WTC11 (cell line): Measurements from ENCODE around the gene RAB8B. TPM values are rescaled to one million over a fixed set of nuclear protein-coding genes. Genes with fewer than 3 reads are reported as not detected.
A peak's percentile ranks its signal among the peaks of the same experiment; 100 is the strongest.

Source experiments
- ATAC-seq: fragments of 200-7000 bp; cut with Tn5 transposase; 2 replicates; pipeline ENCODE4 v1.10.0; 2021; ENCODE audit warnings: mild to moderate bottlenecking, moderate library complexity
- CTCF ChIA-PET: fragments of 300-600 bp; sonication (Branson Sonifier 250); formaldehyde crosslinking; loops from one replicate; lab custom pipeline; 2021; ENCODE audit warnings: antibody characterized with exemption; lab: Charles Lee
- POLR2A ChIA-PET: fragments of 350-600 bp; sonication (Branson Sonifier 250); formaldehyde crosslinking; loops from one replicate; lab custom pipeline; 2021; ENCODE audit warnings: antibody characterized with exemption; lab: Charles Lee
- DNase-seq: peaks from one replicate; pipeline ENCODE4 v3.0.0; 2021; ENCODE audit warnings: low spot score
- H3K27ac Mint-ChIP-seq: 2 replicates; pipeline ENCODE4 v1.8.0; 2021; ENCODE audit warnings: mixed read lengths
- H3K27me3 Mint-ChIP-seq: 2 replicates; pipeline ENCODE4 v1.8.0; 2021; ENCODE audit warnings: low read depth, mild to moderate bottlenecking, moderate library complexity, mixed read lengths
- H3K36me3 Mint-ChIP-seq: 2 replicates; pipeline ENCODE4 v1.8.0; 2021; ENCODE audit warnings: mixed read lengths
- H3K4me1 Mint-ChIP-seq: 2 replicates; pipeline ENCODE4 v1.8.0; 2022; ENCODE audit warnings: mixed read lengths
- H3K4me3 Mint-ChIP-seq: 2 replicates; pipeline ENCODE4 v1.8.0; 2021; ENCODE audit warnings: mild to moderate bottlenecking, moderate library complexity, mixed read lengths
- H3K9me3 Mint-ChIP-seq: 2 replicates; pipeline ENCODE4 v1.8.0; 2021; ENCODE audit warnings: mixed read lengths
- CREM ChIP-seq: sonication (generic); formaldehyde crosslinking; IDR thresholded peaks from 2 replicates; pipeline ENCODE4 v1.8.1; 2022; ENCODE audit warnings: mild to moderate bottlenecking, missing genetic modification reagents, moderate library complexity
- E2F4 ChIP-seq: sonication (generic); formaldehyde crosslinking; IDR thresholded peaks from 2 replicates; pipeline ENCODE4 v1.8.1; 2022; ENCODE audit warnings: low read depth, mild to moderate bottlenecking, moderate library complexity, missing genetic modification reagents, borderline replicate concordance
- ESRRA ChIP-seq: sonication (generic); formaldehyde crosslinking; IDR thresholded peaks from 2 replicates; pipeline ENCODE4 v1.8.1; 2022; ENCODE audit warnings: mild to moderate bottlenecking, missing genetic modification reagents, borderline replicate concordance
- FOXK1 ChIP-seq: sonication (generic); formaldehyde crosslinking; IDR thresholded peaks from 2 replicates; pipeline ENCODE4 v1.8.0; 2022; ENCODE audit warnings: mild to moderate bottlenecking, moderate library complexity, missing genetic modification reagents
- GRHL2 ChIP-seq: fragments of 250-450 bp; sonication (Bioruptor Pico); IDR thresholded peaks from 2 replicates; pipeline ENCODE4 v1.8.0; 2022; ENCODE audit warnings: mild to moderate bottlenecking, moderate library complexity; ENCODE audit not compliant: insufficient replicate concordance, severe bottlenecking
- HMGA2 ChIP-seq: fragments of 250-450 bp; sonication (Bioruptor Pico); IDR thresholded peaks from 2 replicates; pipeline ENCODE4 v1.4.0; 2021; ENCODE audit warnings: mild to moderate bottlenecking, moderate library complexity
- HMGXB4 ChIP-seq: sonication (generic); formaldehyde crosslinking; IDR thresholded peaks from 2 replicates; pipeline ENCODE4 v1.8.1; 2023; ENCODE audit warnings: mild to moderate bottlenecking, moderate library complexity, missing genetic modification reagents
- IRF1 ChIP-seq: sonication (generic); formaldehyde crosslinking; IDR thresholded peaks from 2 replicates; pipeline ENCODE4 v1.8.0; 2023; ENCODE audit warnings: missing genetic modification reagents
- IRF2 ChIP-seq: sonication (generic); formaldehyde crosslinking; IDR thresholded peaks from 2 replicates; pipeline ENCODE4 v1.8.0; 2022; ENCODE audit warnings: low read depth, missing genetic modification reagents, borderline replicate concordance
- JAZF1 ChIP-seq: fragments of 250-450 bp; sonication (Bioruptor Pico); IDR thresholded peaks from 2 replicates; pipeline ENCODE4 v1.9.0; 2021; ENCODE audit warnings: moderate library complexity, mild to moderate bottlenecking, inconsistent platforms
- MAX ChIP-seq: sonication (generic); formaldehyde crosslinking; IDR thresholded peaks from 2 replicates; pipeline ENCODE4 v1.8.0; 2022; ENCODE audit warnings: mild to moderate bottlenecking, missing genetic modification reagents
- NFATC4 ChIP-seq: fragments of 250-450 bp; sonication (Bioruptor Pico); IDR thresholded peaks from 2 replicates; pipeline ENCODE4 v1.9.0; 2021; ENCODE audit warnings: mild to moderate bottlenecking
- NR3C1 ChIP-seq: sonication (generic); formaldehyde crosslinking; conservative IDR thresholded peaks from 2 replicates; pipeline ENCODE4 v1.8.1; 2023; ENCODE audit warnings: low read depth, mild to moderate bottlenecking, missing genetic modification reagents
- PRDM15 ChIP-seq: sonication (generic); formaldehyde crosslinking; IDR thresholded peaks from 2 replicates; pipeline ENCODE4 v1.8.0; 2022; ENCODE audit warnings: missing genetic modification reagents
- SMAD3 ChIP-seq: sonication (generic); formaldehyde crosslinking; IDR thresholded peaks from 2 replicates; pipeline ENCODE4 v1.8.0; 2022; ENCODE audit warnings: missing genetic modification reagents, mild to moderate bottlenecking, borderline replicate concordance
- SMAD4 ChIP-seq: sonication (generic); formaldehyde crosslinking; IDR thresholded peaks from 2 replicates; pipeline ENCODE4 v1.8.0; 2022; ENCODE audit warnings: mild to moderate bottlenecking, missing genetic modification reagents
- TEAD4 ChIP-seq: sonication (generic); formaldehyde crosslinking; IDR thresholded peaks from 2 replicates; pipeline ENCODE4 v1.8.0; 2022; ENCODE audit warnings: mild to moderate bottlenecking, missing genetic modification reagents
- TP53 ChIP-seq: sonication (generic); formaldehyde crosslinking; IDR thresholded peaks from 2 replicates; pipeline ENCODE4 v1.8.1; 2023; ENCODE audit warnings: mild to moderate bottlenecking, missing genetic modification reagents
- ZNF121 ChIP-seq: sonication (generic); formaldehyde crosslinking; IDR thresholded peaks from 2 replicates; pipeline ENCODE4 v1.8.0; 2023; ENCODE audit warnings: missing genetic modification reagents
- ZNF138 ChIP-seq: sonication (generic); formaldehyde crosslinking; conservative IDR thresholded peaks from 2 replicates; pipeline ENCODE4 v1.8.1; 2022; ENCODE audit warnings: mild to moderate bottlenecking, moderate library complexity, missing genetic modification reagents
- ZNF219 ChIP-seq: sonication (generic); formaldehyde crosslinking; IDR thresholded peaks from 2 replicates; pipeline ENCODE4 v1.8.0; 2023; ENCODE audit warnings: missing genetic modification reagents, mild to moderate bottlenecking, borderline replicate concordance
- ZNF396 ChIP-seq: fragments of 250-450 bp; sonication (Bioruptor Pico); IDR thresholded peaks from 2 replicates; pipeline ENCODE4 v1.8.0; 2021; ENCODE audit warnings: mild to moderate bottlenecking, moderate library complexity, borderline replicate concordance
- ZNF425 ChIP-seq: fragments of 250-450 bp; sonication (Bioruptor Pico); conservative IDR thresholded peaks from 2 replicates; pipeline ENCODE4 v1.9.0; 2021; ENCODE audit warnings: mild to moderate bottlenecking
- total RNA-seq: library from RNA; stranded (reverse); gene quantifications from 3 replicates; pipeline ENCODE4 v1.2.3, GENCODE V29; 2021

Gene RAB8B
- total RNA-seq, 1 experiment from 2014 or later: 32.5 TPM

- Mint-ChIP-seq H3K4me3 (no peak overlapping the region), H3K27me3 (no peaks in the 10 kb centered on the region), H3K9me3 (peaks cover 6% of the 10 kb centered on the region; the same call in 1 of the 2 replicates), H3K36me3 (peaks cover 18% of the 10 kb centered on the region), H3K27ac (peak overlapping the region; percentile 84), H3K4me1 (peaks cover 28% of the 10 kb centered on the region)
- TF ChIP-seq PRDM15 (CRISPR knock-in tag) (no peak), GRHL2 (CRISPR knock-in tag) (no peak), NFATC4 (no peak), ZNF396 (CRISPR knock-in tag) (no peak), ZNF121 (CRISPR knock-in tag) (no peak), ZNF219 (CRISPR knock-in tag) (no peak), NR3C1 (no peak), E2F4 (no peak), MAX (CRISPR knock-in tag) (no peak), IRF2 (no peak), ZNF138 (CRISPR knock-in tag) (no peak), SMAD3 (CRISPR knock-in tag) (no peak), FOXK1 (CRISPR knock-in tag) (no peak), TEAD4 (CRISPR knock-in tag) (no peak), TP53 (CRISPR knock-in tag) (no peak), IRF1 (CRISPR knock-in tag) (no peak), HMGA2 (no peak), JAZF1 (CRISPR knock-in tag) (no peak), SMAD4 (CRISPR knock-in tag) (no peak), ESRRA (no peak)
- no peak for DNase-seq
- POLR2A ChIA-PET: interaction anchor here (1.1 kb wide), 1 partner anchor 44 kb away, joined by 3 read pairs; no protein-coding TSS in a partner anchor
- no peak for ATAC-seq
- CTCF ChIA-PET: interaction anchor here (0.5 to 1.3 kb wide), 3 partner anchors 67 to 207 kb away, joined by 3 to 5 read pairs (median 4); no protein-coding TSS in a partner anchor
Measured at GRCh38 chr15:63254991-63255390, 65.6 kb downstream of the RAB8B start.

- Mint-ChIP-seq H3K4me1 (peaks cover 28% of the 10 kb centered on the region), H3K4me3 (0 out of 2 replicates have a peak overlapping the region, but pooled peaks have one; percentile 25), H3K36me3 (peaks cover 21% of the 10 kb centered on the region), H3K27me3 (no peaks in the 10 kb centered on the region), H3K27ac (peak overlapping the region; percentile 81), H3K9me3 (peaks cover 6% of the 10 kb centered on the region; the same call in 1 of the 2 replicates)
- DNase-seq (no peak), ATAC-seq (peak; percentile 68)
- ChIA-PET CTCF (interaction anchor here (0.5 to 1.3 kb wide), 4 partner anchors 8 to 208 kb away, joined by 3 to 5 read pairs (median 4); no protein-coding TSS in a partner anchor), POLR2A (interaction anchor here (0.7 to 1.1 kb wide), 2 partner anchors 45 to 98 kb away, joined by 3 to 5 read pairs; no protein-coding TSS in a partner anchor)
- TF ChIP-seq ZNF425 (CRISPR knock-in tag): no peak
- TF ChIP-seq PRDM15 (CRISPR knock-in tag): no peak
- no peak for TF ChIP-seq CREM (CRISPR knock-in tag)
- TF ChIP-seq HMGXB4 (CRISPR knock-in tag): no peak
Measured at GRCh38 chr15:63255489-63255990, 66.1 kb downstream of the RAB8B start.
